NOMO-1 treated with dmso at 0.1 percent for 144 hours (cell line): ENCODE data around the gene DNAAF5.

ENCODE experiments used
- DNase-seq: peaks from one replicate; lab custom pipeline; 2025; ENCODE audit not compliant: unreplicated experiment; lab: John Stamatoyannopoulos, UW

Gene DNAAF5

GRCh38 chr7:726084-726853, at the start of gene DNAAF5:
TSS of gene DNAAF5 (plus strand) at chr7:726699. CDS start at chr7:726721, 22 bp downstream.
- peak; percentile 79 for DNase-seq

GRCh38 chr7:676972-677385, 49.5 kb upstream of the DNAAF5 start:
- DNase-seq: no peak

- no peak for DNase-seq
Measured at GRCh38 chr7:680411-681127, 45.9 kb upstream of the DNAAF5 start.

DNA sequence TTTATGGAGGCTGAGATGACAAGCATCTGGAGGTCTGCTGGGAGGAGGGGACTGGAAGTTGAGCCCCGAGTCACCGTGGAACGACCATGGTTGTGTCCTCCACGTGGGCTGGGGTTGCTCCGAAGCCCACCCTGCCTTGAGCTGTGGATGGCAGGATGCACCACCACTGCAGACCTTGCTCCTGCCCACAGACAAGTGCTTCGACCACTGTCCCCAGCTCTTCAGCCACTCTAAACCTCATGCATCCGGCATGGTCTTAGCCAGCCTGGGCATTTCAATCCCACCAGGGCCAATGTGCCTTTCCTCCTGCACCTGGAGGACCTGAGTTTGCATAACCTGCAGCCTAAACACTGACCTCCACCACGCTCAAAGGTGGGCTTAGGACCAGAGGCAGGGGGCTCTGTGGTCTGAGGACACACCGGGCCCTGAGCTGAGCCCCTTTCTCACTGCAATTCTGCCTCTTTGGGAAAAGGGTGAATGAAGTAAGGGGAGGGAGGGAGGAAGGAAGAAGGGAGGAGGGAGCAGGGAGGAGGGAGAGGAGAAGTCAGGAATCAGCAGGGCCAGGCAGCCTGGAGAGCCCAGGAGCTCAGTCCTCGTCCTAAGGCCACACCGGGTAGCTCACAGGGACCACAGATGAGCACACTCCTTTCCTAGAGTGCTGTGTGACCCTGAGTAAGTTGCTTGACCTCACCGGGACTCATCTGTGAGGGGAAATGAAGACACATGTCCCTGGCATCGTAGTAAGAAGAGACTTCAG, 44.8 kb upstream of the DNAAF5 start:
- no peak for DNase-seq

GRCh38 chr7:682810-683209, 43.7 kb upstream of the DNAAF5 start:
- no peak for DNase-seq

GRCh38 chr7:683526-684205, 42.8 kb upstream of the DNAAF5 start:
- no peak for DNase-seq

DNA sequence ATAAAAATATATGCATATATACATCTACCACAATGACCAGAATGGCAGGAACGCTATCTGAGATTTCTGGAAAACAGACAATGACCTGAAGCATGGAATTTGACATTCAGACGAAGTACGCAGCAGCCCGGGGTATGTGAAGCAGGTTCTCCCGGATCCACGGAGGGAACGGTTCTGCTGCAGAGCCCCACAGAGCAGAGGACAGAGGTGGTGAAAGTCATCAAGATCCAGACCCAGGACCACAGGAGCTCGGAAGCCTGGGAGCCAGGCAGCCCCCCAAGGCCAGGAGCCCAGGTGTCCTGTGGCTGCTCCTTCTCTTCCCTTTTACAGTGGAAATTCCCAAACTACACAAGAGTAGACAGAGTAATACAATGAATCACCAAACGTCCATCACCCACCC, 42.1 kb upstream of the DNAAF5 start:
- no peak for DNase-seq

DNA sequence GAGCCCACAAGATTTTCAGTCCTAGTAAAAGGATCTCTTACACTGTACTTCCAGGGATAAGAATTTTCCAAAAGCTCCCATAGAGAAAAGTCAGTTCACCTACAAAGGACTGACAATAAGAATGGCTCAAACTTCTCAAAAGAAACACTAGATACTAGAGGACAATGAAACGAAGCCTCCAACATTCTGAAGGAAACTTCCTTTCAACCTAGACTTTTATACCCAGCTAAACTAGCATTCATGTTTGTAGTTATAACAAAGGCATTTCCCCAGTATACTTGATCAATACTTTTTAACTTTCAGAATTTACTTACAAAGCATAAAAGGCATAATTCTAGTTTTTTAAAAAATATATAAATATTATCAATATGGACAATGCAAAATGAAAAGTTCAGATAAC, 41.0 kb upstream of the DNAAF5 start:
- DNase-seq: no peak

DNA sequence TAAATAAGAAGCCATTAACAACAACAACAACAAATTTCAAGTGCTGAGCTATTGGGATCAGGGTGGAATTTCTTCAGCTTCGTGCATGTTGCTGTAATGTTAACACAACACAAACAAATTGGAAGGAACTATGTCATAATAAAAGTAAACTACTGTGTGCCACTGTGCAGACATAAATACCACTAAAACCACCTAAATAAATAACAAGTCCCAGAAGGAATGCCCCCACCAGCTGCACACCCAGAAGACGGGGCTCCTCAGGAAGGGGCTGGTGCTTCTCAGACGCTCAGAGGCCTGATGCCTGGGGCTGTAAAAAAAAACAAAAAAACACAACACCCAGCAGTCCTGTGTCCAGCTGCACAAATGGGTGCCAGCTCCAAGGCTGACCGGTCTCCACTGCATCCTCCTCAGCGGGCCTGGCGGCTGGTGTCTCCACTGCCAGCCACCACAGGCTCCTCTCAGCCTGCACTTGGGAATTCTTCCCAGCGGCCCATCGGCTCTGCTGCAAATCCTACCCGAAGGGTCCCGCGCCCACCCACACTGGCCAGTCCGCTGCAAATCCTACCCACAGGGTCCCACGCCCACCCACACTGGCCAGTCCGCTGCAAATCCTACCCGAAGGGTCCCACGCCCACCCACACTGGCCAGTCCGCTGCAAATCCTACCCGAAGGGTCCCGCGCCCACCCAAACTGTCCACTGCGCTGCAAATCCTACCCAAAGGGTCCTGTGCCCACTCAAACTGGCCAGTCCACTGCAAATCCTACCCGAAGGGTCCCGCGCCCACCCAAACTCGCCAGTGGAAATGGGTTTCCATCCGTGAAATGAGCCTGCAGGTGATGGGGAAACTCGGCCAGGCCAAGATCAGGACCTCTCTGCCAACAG, 35.8 kb upstream of the DNAAF5 start:
- no peak for DNase-seq

- DNase-seq: no peak
Measured at GRCh38 chr7:691361-692045, 35.0 kb upstream of the DNAAF5 start.

GRCh38 chr7:693280-693679, 33.2 kb upstream of the DNAAF5 start:
- no peak for DNase-seq

DNA sequence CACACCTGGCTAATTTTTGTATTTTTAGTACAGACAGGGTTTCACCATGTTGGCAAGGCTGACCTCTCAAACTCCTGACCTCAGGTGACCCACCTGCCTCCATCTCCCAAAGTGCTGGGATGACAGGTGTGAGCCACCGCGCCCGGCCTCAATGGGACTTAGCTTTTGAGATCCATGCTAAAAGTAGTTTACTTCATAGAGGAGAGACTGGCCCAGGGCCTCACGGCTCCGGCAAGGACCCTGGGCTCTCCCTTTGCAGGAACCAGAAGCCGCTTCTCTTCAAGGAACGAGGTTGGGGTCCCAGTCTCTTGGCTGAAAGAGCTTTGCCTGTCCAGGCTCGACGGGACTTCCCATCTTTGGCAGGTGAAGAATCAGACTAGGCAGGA, 30.1 kb upstream of the DNAAF5 start:
- DNase-seq: no peak

DNA sequence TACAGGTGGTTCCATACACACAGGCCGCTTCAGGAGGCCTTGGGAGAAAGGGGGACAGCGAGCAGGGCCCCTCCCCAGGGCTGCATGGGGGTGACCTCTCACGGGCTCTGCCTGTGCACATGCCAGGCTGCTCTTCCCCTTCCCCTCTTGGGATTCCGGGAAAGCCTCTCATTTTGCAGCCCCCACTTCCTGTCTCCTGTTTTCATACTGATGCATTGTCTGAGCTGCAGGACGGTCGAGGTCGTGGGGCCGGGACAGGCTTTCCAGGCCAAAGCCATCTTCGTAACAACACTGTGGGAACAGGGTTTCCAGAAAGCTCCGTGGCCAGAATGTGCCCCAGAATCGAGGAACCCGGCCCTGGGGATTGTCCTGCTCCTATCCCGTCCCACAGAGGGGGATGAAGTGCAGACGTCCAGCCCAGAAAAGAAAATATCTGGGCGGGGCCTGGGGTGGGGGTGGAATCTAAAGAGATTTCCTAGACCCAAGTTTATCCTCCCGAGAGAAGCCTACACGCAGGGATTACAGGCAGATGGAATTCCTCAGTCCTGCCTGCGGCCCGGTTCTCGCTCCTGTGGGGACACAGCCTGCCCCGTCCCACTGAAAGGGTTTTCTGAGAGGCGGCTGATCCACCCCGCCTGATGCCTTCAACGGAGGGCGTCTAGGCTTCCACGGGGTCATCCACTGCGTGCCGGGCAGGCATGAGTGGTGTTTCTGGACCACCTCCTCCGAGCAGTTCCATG, 29.5 kb upstream of the DNAAF5 start:
- DNase-seq: no peak

- no peak for DNase-seq
Measured at GRCh38 chr7:698515-699475, 27.7 kb upstream of the DNAAF5 start.

DNA sequence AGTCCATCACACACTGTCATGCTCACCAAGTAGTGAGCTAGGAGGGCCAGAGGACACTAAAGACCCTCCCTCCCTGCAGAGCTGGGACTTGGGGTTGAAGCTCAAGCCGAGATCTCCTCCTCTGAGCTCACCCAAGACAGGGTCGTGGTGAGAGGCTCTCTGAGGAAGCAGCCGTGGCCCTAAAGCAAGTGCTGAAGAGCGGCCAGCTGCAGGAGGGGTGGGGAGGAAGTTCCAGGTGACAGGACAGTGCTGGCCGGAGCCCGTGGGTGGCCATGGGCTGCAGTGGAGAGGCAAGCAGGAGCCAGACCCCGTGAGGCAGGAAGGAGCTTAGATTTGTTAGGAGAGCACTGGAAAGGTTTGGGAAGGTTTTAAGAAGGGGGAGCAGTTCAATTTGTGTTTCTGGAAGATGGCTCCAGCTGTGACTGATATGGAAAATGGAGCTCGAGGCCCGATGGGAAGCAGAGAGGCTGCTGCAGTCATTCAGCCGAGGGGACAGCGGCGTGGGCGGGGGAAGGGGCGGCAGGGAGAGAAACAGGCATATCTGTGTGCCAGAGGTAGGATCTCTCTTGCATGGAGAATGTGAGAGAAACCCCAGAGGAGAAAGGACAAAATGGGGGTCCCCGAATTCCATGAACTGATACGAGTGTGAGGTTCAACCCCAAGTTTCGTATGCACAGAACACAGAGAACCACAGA, 26.9 kb upstream of the DNAAF5 start:
- DNase-seq: no peak

DNA sequence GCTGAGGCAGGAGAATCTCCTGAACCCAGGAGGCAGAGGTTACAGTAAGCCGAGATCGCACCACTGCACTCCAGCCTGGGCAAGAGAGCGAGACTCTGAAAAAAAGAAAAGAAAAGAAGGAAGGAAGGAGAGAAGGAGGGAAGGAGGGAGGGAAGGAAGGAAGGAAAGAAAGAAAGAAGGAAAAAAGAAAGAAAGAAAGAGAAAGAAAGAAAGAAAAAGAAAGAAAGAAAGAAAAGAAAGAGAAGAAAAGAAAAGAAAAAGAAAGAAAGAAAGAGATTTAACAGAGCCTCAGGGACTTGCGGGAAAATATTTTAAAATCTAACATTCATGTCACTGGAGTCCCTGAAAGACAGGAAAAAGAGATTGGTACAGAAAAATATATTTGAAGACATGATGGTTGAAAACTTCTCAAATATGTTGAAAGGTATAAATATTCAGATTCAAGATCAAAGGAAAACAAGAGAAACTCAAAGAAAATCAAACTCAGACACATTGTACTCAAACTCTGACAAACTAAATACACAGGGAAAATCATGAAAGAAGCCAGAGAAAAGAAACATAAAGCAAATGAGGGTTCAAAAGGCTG, 25.3 kb upstream of the DNAAF5 start:
- no peak for DNase-seq

- DNase-seq: no peak
Measured at GRCh38 chr7:703049-703448, 23.4 kb upstream of the DNAAF5 start.
